ENCODE measurements around the gene KRT73. TPM values are rescaled to one million over a fixed set of nuclear protein-coding genes. Genes with fewer than 3 reads are reported as not detected.

Gene KRT73
- total and polyA plus RNA-seq, 2 of the 8 experiments (the other 6 are each of a cell fraction or from before 2014, with no cell fraction given), result not detected

GRCh38 chr12:52570511-52570910 is 47.8 kb downstream of the KRT73 start (continued):
- TF ChIP-seq EZH2 (IDR thresholded peaks at IDR 0.05; ENCODE audit: low read depth, low read length, severe bottlenecking) (no peak), JUND (IDR thresholded peaks at IDR 0.05; ENCODE audit: low read length) (no peak)
- TF ChIP-seq, protein P1, sequence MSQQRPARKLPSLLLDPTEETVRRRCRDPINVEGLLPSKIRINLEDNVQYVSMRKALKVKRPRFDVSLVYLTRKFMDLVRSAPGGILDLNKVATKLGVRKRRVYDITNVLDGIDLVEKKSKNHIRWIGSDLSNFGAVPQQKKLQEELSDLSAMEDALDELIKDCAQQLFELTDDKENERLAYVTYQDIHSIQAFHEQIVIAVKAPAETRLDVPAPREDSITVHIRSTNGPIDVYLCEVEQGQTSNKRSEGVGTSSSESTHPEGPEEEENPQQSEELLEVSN (IDR thresholded peaks at IDR 0.05), result no peak

All from H1 (cell line).